Panc1 (cell line): ENCODE data around the gene COL16A1. TPM values are rescaled to one million over a fixed set of nuclear protein-coding genes. Genes with fewer than 3 reads are reported as not detected.

ENCODE experiments used
- ATAC-seq: fragments of 200-7000 bp; cut with Tn5 transposase; 2 replicates; pipeline ENCODE4 v1.9.1; 2020; ENCODE audit warnings: mild to moderate bottlenecking, moderate library complexity
- BruUV-seq: library from RNA; stranded (reverse); fragments of 400-500 nt; replicated peaks from 2 replicates; lab custom pipeline; 2021; lab: Mats Ljungman, UMichigan
- CTCF ChIA-PET: fragments of 300-600 bp; sonication (Branson Sonifier 250); formaldehyde crosslinking; loops from one replicate; lab custom pipeline; 2022; ENCODE audit warnings: antibody characterized with exemption; lab: Charles Lee
- POLR2A ChIA-PET: fragments of 300-600 bp; sonication (Branson Sonifier 250); formaldehyde crosslinking; loops from one replicate; lab custom pipeline; 2022; ENCODE audit warnings: antibody characterized with exemption; lab: Charles Lee
- DNase-seq: peaks from one replicate; pipeline ENCODE4 v3.0.0-alpha.2; 2010; ENCODE audit warnings: low read depth, low spot score
- H3K27ac ChIP-seq: 2 replicates; pipeline ENCODE4 v1.5.1; 2011; ENCODE audit warnings: mild to moderate bottlenecking, low read length, inconsistent platforms
- H3K27me3 ChIP-seq: fragments of 200-500 bp; sonication (Bioruptor generic); 2 replicates; pipeline ENCODE4 v1.6.0; 2014; ENCODE audit warnings: low read length, inconsistent platforms; ENCODE audit not compliant: control insufficient read depth, insufficient read depth
- H3K36me3 ChIP-seq: fragments of 200-500 bp; sonication (Bioruptor generic); 2 replicates; pipeline ENCODE4 v1.5.1; 2014; ENCODE audit warnings: inconsistent platforms, mild to moderate bottlenecking, low read length, moderate library complexity; ENCODE audit not compliant: control insufficient read depth, insufficient read depth
- H3K4me1 ChIP-seq: 2 replicates; pipeline ENCODE4 v1.5.1; 2011; ENCODE audit warnings: inconsistent platforms, mild to moderate bottlenecking, low read length, moderate library complexity; ENCODE audit not compliant: control insufficient read depth, insufficient read depth
- H3K4me3 ChIP-seq, 2 experiments: 2 replicates each; pipeline ENCODE4 v1.5.1; 2011 to 2012; ENCODE audit warnings: low read depth in 2 of 2, low read length in 2 of 2, mild to moderate bottlenecking in 2 of 2, inconsistent platforms in 1 of 2, moderate library complexity in 1 of 2
- H3K9me3 ChIP-seq: fragments of 200-500 bp; sonication (Bioruptor generic); 2 replicates; pipeline ENCODE4 v1.5.1; 2014; ENCODE audit warnings: low read depth, mild to moderate bottlenecking, inconsistent platforms, low read length, moderate library complexity; ENCODE audit not compliant: control insufficient read depth, insufficient read depth
- CTCF ChIP-seq: fragments of 450-650 bp; IDR thresholded peaks from 2 replicates; pipeline ENCODE4 v1.5.1; 2017; ENCODE audit warnings: mild to moderate bottlenecking
- POLR2AphosphoS5 ChIP-seq: IDR thresholded peaks from 2 replicates; pipeline ENCODE4 v1.6.1; 2012; ENCODE audit warnings: mild to moderate bottlenecking, low read depth, low read length, moderate library complexity
- REST ChIP-seq, 2 experiments: IDR thresholded peaks; 2 replicates each; pipeline ENCODE4 v1.6.1; 2011 to 2012; ENCODE audit warnings: low read depth in 2 of 2, control low read depth in 1 of 2, low read length in 1 of 2, mild to moderate bottlenecking in 1 of 2, moderate library complexity in 1 of 2; ENCODE audit not compliant: insufficient read depth in 1 of 2
- SIN3A ChIP-seq: IDR thresholded peaks from 2 replicates; pipeline ENCODE4 v1.6.1; 2012; ENCODE audit warnings: low read depth, mild to moderate bottlenecking, low read length, moderate library complexity, borderline replicate concordance; ENCODE audit not compliant: insufficient read depth
- TCF7L2 ChIP-seq: IDR thresholded peaks from 2 replicates; pipeline ENCODE4 v1.6.1; 2011; ENCODE audit warnings: mild to moderate bottlenecking, low read depth, low read length, inconsistent platforms
- in situ Hi-C: cut with HindIII; loops from 2 replicates; pipeline ENCODE4 v1.10.0; 2016; ENCODE audit warnings: low sequenced_read_pairs, low pct_unique_long_range_greater_than_20kb
- intact Hi-C: fragments of 100-400 bp; cut with micrococcal nuclease; formaldehyde crosslinking; loops from one replicate; pipeline ENCODE4 v1.10.0; 2022; ENCODE audit not compliant: unreplicated experiment
- total RNA-seq: library from RNA; stranded (reverse); gene quantifications from one replicate; pipeline ENCODE4 v1.2.1, GENCODE V29; 2021; ENCODE audit not compliant: unreplicated experiment

COL16A1 gene
- total RNA-seq, 1 experiment from 2014 or later, result 7.6 TPM

- H3K4me3 ChIP-seq, result peak overlapping the region; percentile 45 to 47
- ChIA-PET CTCF (interaction anchor here (0.5 kb wide), 1 partner anchor 182 kb away, joined by 6 read pairs; no protein-coding TSS in a partner anchor), POLR2A (no interaction called here)
- peaks cover 3% of the 10 kb centered on the region for H3K4me1 ChIP-seq
- peaks cover 5% of the 10 kb centered on the region for H3K27me3 ChIP-seq
- TF ChIP-seq TCF7L2 (no peak), CTCF (peak; percentile 95)
- H3K9me3 ChIP-seq, result no peaks in the 10 kb centered on the region
- no TSS peak for BruUV-seq
- H3K36me3 ChIP-seq, result no peaks in the 10 kb centered on the region
- intact Hi-C loops, result no loop called here
- DNase-seq (no peak), ATAC-seq (peak; percentile 84)
- no peak overlapping the region for H3K27ac ChIP-seq
- in situ Hi-C loops, result no loop called here
Observed at GRCh38 chr1:31617916-31618746, 85.7 kb downstream of the COL16A1 start.

- TF ChIP-seq POLR2AphosphoS5 (no peak), CTCF (no peak), REST (IDR thresholded peaks at IDR 0.05; ENCODE audit: insufficient read depth in 1 of 2, low read depth in 2 of 2, low read length in 1 of 2) (no peak), TCF7L2 (no peak), SIN3A (no peak)
- no peaks in the 10 kb centered on the region for H3K9me3 ChIP-seq
- POLR2A ChIA-PET, result interaction anchor here (0.7 kb wide), 1 partner anchor 972 kb away, joined by 15 read pairs; no protein-coding TSS in a partner anchor
- peak; percentile 23 for ATAC-seq
- intact Hi-C loops, result no loop called here
- peaks cover 3% of the 10 kb centered on the region for H3K4me1 ChIP-seq
- H3K36me3 ChIP-seq, result no peaks in the 10 kb centered on the region
- peaks cover 5% of the 10 kb centered on the region for H3K27me3 ChIP-seq
- in situ Hi-C loops, result no loop called here
- H3K27ac ChIP-seq, result no peak within 1 kb of the TSS
- peak within 1 kb of the TSS; percentile 45 to 47 for H3K4me3 ChIP-seq
- BruUV-seq, result no TSS peak
- CTCF ChIA-PET, result interaction anchor here (0.7 kb wide), 1 partner anchor 63 kb away, joined by 21 read pairs; no protein-coding TSS in a partner anchor
- no peak for DNase-seq
Observed at GRCh38 chr1:31617218-31617915, 86.5 kb downstream of the COL16A1 start, which contains the start of gene HCRTR1. HCRTR1 (plus strand) TSS chr1:31617689; CDS start chr1:31619193, 1,504 bp downstream.
